NCI-H446 treated with DMSO at 0.1 percent for 48 hours (cell line): ENCODE measurements around the gene SECISBP2.

ENCODE experiments used
- DNase-seq: peaks from one replicate; lab custom pipeline; 2025; lab: John Stamatoyannopoulos, UW

SECISBP2 gene

GRCh38 chr9:89405826-89406225 lies 87.5 kb downstream of the SECISBP2 start:
- no peak for DNase-seq

DNA sequence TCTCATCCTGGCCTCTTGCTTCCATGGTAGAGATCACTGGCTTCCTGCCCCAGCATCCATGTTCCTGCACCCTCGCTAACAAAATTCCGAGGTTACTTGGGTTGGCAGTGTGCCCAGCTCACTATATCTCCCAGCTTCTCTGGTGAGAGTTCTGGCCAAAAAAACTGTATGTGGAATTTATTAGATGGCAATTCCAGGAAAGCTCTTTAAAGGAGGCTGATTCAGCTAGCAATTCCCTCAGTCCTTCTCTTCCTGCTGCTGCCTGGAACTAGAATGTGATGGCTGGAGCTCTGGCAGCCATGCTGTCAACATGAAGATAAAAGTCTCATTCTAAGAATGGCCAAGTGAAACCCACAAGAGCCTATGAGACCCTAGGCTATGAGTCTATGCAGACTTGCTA lies 88.8 kb downstream of the SECISBP2 start:
- DNase-seq: no peak

- DNase-seq: no peak
These were observed 90.4 kb downstream of the SECISBP2 start for GRCh38 chr9:89408628-89409101.
